Adrenal gland (tissue), 12 donors: ENCODE data around the gene ARMH1. TPM values are rescaled to one million over a fixed set of nuclear protein-coding genes. Genes with fewer than 3 reads are reported as not detected.
"Not testable (repeated sequence)": the region's sequence is repeated elsewhere in the genome, so short reads cannot be mapped to it uniquely, and the experiment has no call there.

ENCODE experiments used
- DNase-seq, 7 donors: peaks; one replicate each; pipeline ENCODE4 v3.0.0-alpha.2; 2019 to 2020
- H3K27ac ChIP-seq, 5 donors: fragments of 200-600 bp; sonication (generic) in 4 of 5; 1 replicate in 3 of 5; 2 replicates in 2 of 5; pipeline versions ENCODE4 v1.5.1 to v1.8.0; 2016 to 2020; ENCODE audit warnings: mild to moderate bottlenecking in 1 of 5
- H3K27me3 ChIP-seq: fragments of 200-600 bp; 2 replicates; pipeline ENCODE4 v1.8.0; 2021
- H3K36me3 ChIP-seq, 2 donors: fragments of 200-600 bp; replicated peaks in 1 of 2; 1 replicate in 1 of 2; 2 replicates in 1 of 2; pipeline versions ENCODE4 v1.5.1 to v1.8.0; 2018 to 2022
- H3K4me1 ChIP-seq, 2 donors: fragments of 200-600 bp; replicated peaks in 1 of 2; 1 replicate in 1 of 2; 2 replicates in 1 of 2; pipeline versions ENCODE4 v1.5.1 to v1.8.0; 2018 to 2021
- H3K4me3 ChIP-seq, 4 donors: fragments of 200-600 bp; sonication (generic) in 3 of 4; one replicate each; pipeline ENCODE4 v1.5.1; 2016 to 2018
- H3K9me3 ChIP-seq, 3 donors: fragments of 200-600 bp; sonication (generic) in 1 of 3; replicated peaks in 1 of 3; 1 replicate in 2 of 3; 2 replicates in 1 of 3; pipeline versions ENCODE4 v1.5.1 to v1.8.0; 2016 to 2021
- CTCF ChIP-seq, 6 experiments: fragments of 450-650 bp in 4 of 6; fragments of 200-600 bp in 2 of 6; sonication (generic) in 1 of 6; IDR thresholded peaks; 1 replicate in 5 of 6; 2 replicates in 1 of 6; pipeline versions ENCODE4 v1.5.1 to v1.8.0; 2016 to 2021; ENCODE audit warnings: antibody characterized with exemption in 6 of 6, mild to moderate bottlenecking in 2 of 6, moderate library complexity in 1 of 6
- POLR2A ChIP-seq, 2 donors: fragments of 450-650 bp; IDR thresholded peaks; one replicate each; pipeline ENCODE4 v1.6.1; 2017; ENCODE audit warnings: antibody characterized with exemption in 2 of 2, mild to moderate bottlenecking in 2 of 2, moderate library complexity in 1 of 2
- WGBS, 4 donors: extraction: QIAGEN DNeasy Blood & Tissue Kit in 2 of 4; methylation state at CpG; one replicate each; pipeline versions ENCODE4 v1.1.5 to v1.1.7; 2013 to 2017; 5-methylcytosine and 5-hydroxymethylcytosine counted together
- intact Hi-C, 2 donors: fragments of 100-400 bp; cut with DNase I; formaldehyde crosslinking; loops; one replicate each; pipeline versions ENCODE4 v1.14.1 to v1.15.0; 2022 to 2023
- polyA plus RNA-seq, 3 donors: library from polyadenylated mRNA; stranded (reverse); fragments of 200-250 nt in 2 of 3; fragments of 350-450 nt in 1 of 3; fragmentation: Illumina TruSeq in 1 of 3; extraction: RNeasy Lipid Tissue Mini Kit (QIAGEN cat#74804) in 1 of 3; gene quantifications; one replicate each; pipeline ENCODE4 v1.2.3, GENCODE V29; 2013 to 2014
- total RNA-seq, 9 donors: library from RNA; depleted of rRNA in 4 of 9; stranded (reverse); fragments of >200 nt in 4 of 9; fragments of 120-200 nt in 1 of 9; fragmentation: NEBNext Ultra II Directional in 1 of 9; extraction: Animal tissue kit (Norgen Biotek cat#: 25700) in 1 of 9; gene quantifications; one replicate each; pipeline versions ENCODE4 v1.1.0 to v1.2.4, GENCODE V29; 2013 to 2023
- donor health status: healthy with polysubstance abuse.
- donor health status: Bipolar disorder and iron deficiency.
- donor health status: DM: yes; HTN: yes; CAD: no.
- donor health status: DM: no; HTN: no; CAD: no.
- donor health status: DM: no; HTN: no; CAD: no.
- donor health status: DM: yes; HTN: yes; CAD: no.

Gene ARMH1
- total and polyA plus RNA-seq, 12 donors: 0.18 to 76.0 (median 4.3) TPM

GRCh38 chr1:44664730-44665370, 9.7 kb upstream of the ARMH1 start:
- whole genome bisulfite sequencing, 4 donors: 83 to 93% (median 88%) methylated on average over 12 of the region's 12 CpGs
- intact Hi-C loops: no loop called here

GRCh38 chr1:44666719-44667118, 7.8 kb upstream of the ARMH1 start:
- H3K4me3 ChIP-seq, DNase-seq, H3K27ac ChIP-seq, intact Hi-C loops, H3K27me3 ChIP-seq, H3K9me3 ChIP-seq, H3K36me3 ChIP-seq: not testable (repeated sequence)
- WGBS, 4 donors: 91 to 97% (median 94%) methylated on average over 1 of the region's 1 CpG
- H3K4me1 ChIP-seq: peaks cover 14 to 23% of the 10 kb centered on the region in 2 donors

More at GRCh38 chr1:44664730-44665370, 9.7 kb upstream of the ARMH1 start:
- no peak for DNase-seq
- no peak overlapping the region for H3K27ac ChIP-seq
- no peaks in the 10 kb centered on the region for H3K9me3 ChIP-seq
- H3K4me3 ChIP-seq: no peak overlapping the region
- no peaks in the 10 kb centered on the region for H3K36me3 ChIP-seq
- TF ChIP-seq POLR2A (IDR thresholded peaks at IDR 0.05): no peak
- TF ChIP-seq CTCF (IDR thresholded peaks at IDR 0.05): no peak
- H3K4me1 ChIP-seq: peaks cover 16 to 21% of the 10 kb centered on the region in 2 donors
- no peaks in the 10 kb centered on the region for H3K27me3 ChIP-seq

- peak in 1 of 7 donors; percentile 10 for DNase-seq
- intact Hi-C loops: no loop called here
Measured at GRCh38 chr1:44670751-44671640, 3.5 kb upstream of the ARMH1 start.

GRCh38 chr1:44672254-44672955, 2.1 kb upstream of the ARMH1 start:
- DNase-seq: peak in 4 of 7 donors; percentile 40 to 59 (median 49)
- TF ChIP-seq POLR2A (IDR thresholded peaks at IDR 0.05) (no peak), CTCF (IDR thresholded peaks at IDR 0.05) (peak in 1 of 6 experiments; percentile 6)
- no peak overlapping the region for H3K4me3 ChIP-seq

More at GRCh38 chr1:44670751-44671640, 3.5 kb upstream of the ARMH1 start:
- no peak for TF ChIP-seq POLR2A (IDR thresholded peaks at IDR 0.05)
- TF ChIP-seq CTCF (IDR thresholded peaks at IDR 0.05): no peak
- H3K36me3 ChIP-seq: no peaks in the 10 kb centered on the region
- no peak overlapping the region for H3K27ac ChIP-seq
- H3K9me3 ChIP-seq: no peaks in the 10 kb centered on the region
- peaks cover 15 to 38% of the 10 kb centered on the region in 2 donors for H3K4me1 ChIP-seq
- no peaks in the 10 kb centered on the region for H3K27me3 ChIP-seq
- WGBS, 4 donors: 89 to 93% (median 90%) methylated on average over 10 of the region's 10 CpGs
- H3K4me3 ChIP-seq: no peak overlapping the region

More at GRCh38 chr1:44672254-44672955, 2.1 kb upstream of the ARMH1 start:
- Histone ChIP-seq H3K9me3 (no peaks in the 10 kb centered on the region), H3K36me3 (no peaks in the 10 kb centered on the region), H3K27me3 (no peaks in the 10 kb centered on the region), H3K4me1 (peaks cover 29 to 52% of the 10 kb centered on the region in 2 donors), H3K27ac (peak overlapping the region in 3 of 5 donors; percentile 76 to 94 (median 79))
- 57 to 70% (median 66%) methylated on average over 13 of the region's 13 CpGs for WGBS, 4 donors
- intact Hi-C loops: no loop called here
